Fibroblast of skin of left biceps (primary cell): ENCODE results near the gene NEDD1.
A peak's percentile ranks its signal among the peaks of the same experiment; 100 is the strongest.

Experiments used
- DNase-seq, 2 experiments: peaks; one replicate each; pipeline ENCODE4 v3.0.0-alpha.2; 2013; ENCODE audit warnings: low read depth in 2 of 2

NEDD1 gene

GRCh38 chr12:96902076-96902475, 5.0 kb upstream of the NEDD1 start:
- DNase-seq: no peak

DNA sequence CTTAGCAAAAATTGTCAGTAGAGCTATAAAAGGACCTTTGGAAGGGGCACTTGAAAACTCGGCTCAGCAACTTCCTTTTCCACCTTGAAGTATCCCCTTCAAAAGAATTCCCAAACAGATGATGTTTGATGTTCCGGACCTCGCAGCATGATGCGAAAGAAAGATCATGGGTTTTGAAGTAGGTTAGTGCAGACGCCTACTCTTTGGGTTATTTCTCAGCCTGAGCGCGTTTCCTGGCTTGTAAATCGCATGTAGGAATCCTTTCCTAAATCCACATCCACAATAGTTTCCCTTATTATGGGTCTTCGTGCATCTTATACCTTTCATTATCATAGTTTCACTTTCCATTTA, 584 bp upstream of the NEDD1 start:
- DNase-seq: no peak

DNA sequence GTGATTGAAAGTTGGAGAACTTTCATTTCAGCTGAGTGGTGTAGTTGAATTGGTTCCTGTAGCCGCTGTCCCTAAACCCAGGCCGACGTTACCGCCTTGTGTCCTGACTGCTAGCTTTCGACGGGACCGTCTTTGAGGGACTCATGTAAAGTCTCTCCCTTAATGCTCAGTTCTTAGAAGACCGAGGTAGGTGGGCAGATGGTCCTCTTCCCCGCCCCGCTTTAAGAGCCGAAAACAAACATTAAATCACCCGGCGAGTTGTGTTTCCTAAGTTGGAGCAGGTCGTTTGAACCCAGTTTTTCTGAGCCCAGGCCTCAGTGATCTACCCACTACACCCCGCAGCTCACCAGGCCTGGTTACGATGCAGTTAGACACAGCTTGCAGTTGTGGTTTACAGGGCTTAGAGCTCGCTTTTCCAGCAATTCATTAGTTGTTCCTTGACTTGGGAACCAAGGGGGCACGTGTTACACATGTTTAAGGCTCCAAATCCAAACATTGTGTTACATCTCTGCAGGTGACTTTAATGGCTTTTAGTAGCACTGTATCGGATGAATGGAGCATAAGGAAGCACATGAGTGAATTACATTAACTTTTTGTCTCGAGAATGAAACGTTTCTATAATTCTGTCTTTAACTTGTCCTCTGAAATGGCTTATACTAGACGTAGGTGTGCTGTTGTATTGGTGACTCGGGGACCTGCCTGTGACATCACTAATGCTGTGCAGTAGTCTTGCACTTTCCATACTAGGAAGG, 790 bp downstream of the NEDD1 start:
- DNase-seq: no peak

DNA sequence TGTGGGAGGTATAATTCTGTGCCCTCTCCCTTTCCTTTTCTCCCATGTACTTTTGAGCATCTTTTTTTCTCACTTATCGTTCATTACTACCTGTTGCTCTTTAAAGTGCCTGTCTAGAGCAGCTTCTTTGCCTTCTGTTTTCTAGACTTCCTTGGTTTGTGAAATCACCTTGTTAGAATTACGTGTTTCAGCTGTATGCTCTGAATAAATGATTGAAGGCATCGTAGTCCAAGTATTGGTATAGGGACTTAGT, 1.3 kb downstream of the NEDD1 start:
- DNase-seq: no peak

- no peak for DNase-seq
Measured at GRCh38 chr12:96912261-96912660, 5.2 kb downstream of the NEDD1 start.

- DNase-seq: no peak
Measured at GRCh38 chr12:96912943-96913342, 5.9 kb downstream of the NEDD1 start.

DNA sequence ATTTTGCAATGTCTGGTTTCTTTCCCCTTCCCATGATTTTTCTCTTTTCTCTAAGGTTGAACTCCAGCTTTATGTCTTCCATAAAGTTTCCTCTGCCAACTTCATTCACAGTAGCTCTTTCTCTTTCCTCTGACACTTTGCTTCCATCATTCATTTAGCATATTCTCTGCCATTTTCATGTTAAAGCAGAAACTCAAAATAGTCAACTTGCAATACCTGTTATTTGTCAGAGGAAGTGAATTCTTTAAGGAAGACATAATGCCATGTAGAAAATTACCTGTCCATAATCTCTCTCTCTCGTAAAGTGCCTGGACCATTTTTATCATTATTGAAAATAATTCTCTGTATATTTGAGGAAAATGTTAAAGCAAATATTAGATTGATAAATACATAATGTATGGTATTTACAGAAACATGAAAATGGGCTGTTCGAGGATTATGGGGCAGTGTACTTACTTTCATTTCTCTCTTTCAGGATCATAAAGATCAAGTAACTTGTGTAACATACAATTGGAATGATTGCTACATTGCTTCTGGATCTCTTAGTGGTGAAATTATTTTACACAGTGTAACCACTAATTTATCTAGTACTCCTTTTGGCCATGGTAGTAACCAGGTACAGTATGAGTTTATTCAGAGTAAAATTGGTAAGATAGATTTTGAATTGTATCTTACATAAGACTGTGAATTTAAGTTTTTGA, 12.6 kb downstream of the NEDD1 start:
- DNase-seq: no peak

- DNase-seq: no peak
Measured at GRCh38 chr12:96948782-96949181, 41.7 kb downstream of the NEDD1 start.

DNA sequence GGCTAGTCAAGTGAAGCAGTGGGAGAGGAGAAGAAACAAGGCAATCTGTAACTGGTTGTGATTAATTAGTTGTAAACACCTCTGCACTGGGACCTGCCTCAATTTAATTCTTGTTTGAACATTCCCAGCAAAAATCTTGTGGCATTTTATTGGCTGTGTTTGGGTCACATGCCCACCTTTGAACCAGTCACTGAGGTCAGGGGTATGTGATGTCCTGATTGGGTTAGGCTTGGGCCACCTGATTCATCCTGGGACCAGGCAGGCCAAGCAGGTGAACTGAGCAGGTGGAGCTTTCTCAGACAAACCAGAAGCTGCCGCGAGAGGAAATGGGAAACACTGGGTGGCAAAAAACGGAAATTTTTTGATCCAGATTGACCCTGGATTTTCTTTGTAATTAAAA, 72.5 kb downstream of the NEDD1 start:
- DNase-seq: no peak

DNA sequence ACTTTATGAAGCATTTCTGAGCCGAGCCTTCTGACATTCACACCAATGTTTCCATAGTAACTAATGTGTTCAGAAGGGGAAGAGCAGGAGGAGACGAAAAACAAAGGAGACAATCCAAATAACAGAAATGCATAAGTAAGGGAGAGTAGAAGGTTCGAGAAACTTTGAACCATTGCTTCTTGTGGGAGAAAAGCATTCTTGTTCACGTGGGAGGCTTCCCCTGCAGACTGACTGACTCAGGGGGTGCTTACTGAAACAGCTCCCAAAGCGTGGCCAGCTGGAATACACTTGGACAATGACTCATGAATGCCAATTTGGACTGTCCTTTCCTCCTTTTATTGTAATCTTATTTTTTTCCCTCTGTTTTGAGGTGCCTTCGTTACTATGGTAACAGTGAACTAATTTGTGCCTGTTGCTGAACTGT, 73.9 kb downstream of the NEDD1 start:
- peak; percentile 35 to 44 for DNase-seq

DNA sequence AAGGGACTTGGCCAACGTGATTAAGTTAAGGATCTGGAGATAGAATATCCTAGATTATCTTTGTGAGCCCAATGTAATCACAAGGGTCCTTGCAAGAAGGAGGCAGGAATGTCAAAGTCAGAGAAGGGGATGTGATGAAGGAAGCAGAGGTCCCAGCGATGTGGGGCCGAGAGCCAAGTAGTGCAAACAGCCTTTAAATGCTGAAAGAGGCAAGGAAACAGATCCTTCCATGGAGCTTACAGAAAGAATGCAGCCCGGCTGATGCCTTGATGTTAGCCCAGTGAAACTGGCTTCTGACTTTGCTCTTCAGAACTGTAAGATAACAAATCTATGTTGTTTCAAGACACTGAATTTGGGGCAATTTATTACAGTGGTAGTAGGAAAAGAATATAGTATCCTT, 74.9 kb downstream of the NEDD1 start:
- no peak for DNase-seq

GRCh38 chr12:96982671-96983070, 75.6 kb downstream of the NEDD1 start:
- DNase-seq: no peak

DNA sequence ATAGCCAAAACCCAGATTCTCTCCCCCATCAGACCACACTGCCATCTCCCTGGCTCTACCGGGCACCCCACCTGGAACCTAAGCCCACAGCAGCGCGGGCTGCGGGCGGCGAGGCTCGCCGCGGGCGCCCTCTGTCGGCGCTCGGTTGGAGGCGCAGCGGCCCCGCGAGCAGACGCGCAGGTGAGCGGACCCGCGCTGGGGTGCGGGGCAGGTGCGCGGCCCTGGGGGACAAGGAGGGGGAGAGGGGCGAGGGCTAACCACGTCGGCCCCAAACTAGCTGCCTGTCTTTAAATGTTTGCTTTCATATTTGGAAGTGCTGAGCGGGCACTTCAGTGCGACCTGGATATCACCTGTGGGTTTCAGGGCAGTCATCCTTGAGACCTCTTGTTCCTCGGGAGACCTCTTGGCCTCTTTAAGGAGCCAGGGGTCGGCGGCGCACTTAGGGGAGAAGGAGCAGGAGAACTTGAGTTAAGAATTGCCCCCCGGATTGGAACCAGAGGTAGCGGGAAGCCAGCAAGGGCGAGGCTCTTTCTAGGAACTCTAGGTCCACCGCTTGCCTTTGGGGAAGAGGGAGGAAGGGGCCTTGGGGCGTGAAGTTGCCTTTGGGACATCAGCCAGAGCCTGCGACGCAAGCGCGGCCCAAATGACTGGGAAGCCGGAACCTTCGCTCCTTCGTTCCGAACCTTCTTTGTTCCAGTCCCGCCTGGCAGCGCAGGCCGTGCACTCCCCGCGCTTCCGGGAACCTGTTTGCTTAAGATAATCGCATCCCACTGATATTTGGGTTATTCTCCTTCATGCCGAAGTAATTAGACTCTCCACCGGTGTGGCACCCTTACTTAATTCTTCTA, 78.7 kb downstream of the NEDD1 start:
- DNase-seq: no peak

GRCh38 chr12:96986883-96987523, 79.9 kb downstream of the NEDD1 start:
- no peak for DNase-seq

DNA sequence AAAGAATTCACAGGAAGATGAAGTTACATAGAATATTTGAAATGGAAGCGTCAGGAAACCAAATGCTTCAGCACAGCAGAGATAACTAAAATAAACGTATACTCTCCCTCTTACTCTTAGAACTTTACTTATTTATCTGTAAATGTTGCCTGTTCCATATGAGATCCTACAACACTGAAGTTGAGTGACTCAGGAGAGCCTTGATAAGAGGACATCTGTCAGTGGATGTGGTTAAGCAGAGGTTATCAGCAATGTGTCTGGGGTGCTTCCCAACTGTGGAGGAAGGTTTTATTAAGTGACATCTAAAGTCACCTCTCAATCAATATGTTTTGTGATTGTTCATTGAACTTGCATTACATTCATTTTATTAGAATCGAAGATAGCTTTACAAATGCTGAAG, 81.9 kb downstream of the NEDD1 start:
- no peak for DNase-seq

DNA sequence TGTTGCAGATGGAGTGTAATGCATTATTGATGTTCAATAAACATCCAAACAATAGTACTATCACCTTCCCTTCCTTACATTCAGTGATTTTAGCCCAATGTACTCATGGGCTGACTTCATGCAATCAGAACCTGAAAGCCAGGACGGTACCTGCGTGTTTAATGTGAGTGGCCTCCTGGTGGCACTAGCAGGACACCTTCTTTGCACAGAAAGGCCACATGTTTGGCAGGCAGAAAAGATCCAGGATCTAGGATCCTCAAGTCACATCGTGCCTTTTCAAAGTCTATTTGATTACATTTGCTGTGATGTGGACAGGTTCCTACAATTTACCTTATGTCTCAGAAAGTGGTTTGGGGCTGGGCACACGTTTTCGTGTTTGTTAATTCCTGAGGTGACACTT, 82.9 kb downstream of the NEDD1 start:
- no peak for DNase-seq

GRCh38 chr12:96994900-96995299, 87.8 kb downstream of the NEDD1 start:
- DNase-seq: no peak

DNA sequence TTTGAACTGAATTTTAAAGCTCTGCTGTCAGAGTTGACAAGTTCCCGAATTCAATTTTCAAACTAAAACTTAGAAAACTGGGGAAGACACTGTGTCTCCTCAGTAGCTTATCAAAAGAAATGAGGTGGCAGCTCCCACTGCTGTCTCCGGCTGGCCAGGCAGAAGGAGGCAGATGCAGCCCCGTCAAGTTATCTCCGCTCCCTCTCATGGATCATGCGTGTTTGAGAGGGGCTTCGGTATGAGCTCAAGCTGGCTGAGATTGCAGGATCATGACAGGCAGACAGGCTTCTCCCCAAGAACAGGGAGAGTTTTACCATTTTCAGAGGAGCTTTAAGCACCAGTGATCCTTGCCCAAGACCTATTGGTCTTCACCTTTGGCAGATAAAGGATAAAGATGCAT, 88.8 kb downstream of the NEDD1 start:
- DNase-seq: no peak

DNA sequence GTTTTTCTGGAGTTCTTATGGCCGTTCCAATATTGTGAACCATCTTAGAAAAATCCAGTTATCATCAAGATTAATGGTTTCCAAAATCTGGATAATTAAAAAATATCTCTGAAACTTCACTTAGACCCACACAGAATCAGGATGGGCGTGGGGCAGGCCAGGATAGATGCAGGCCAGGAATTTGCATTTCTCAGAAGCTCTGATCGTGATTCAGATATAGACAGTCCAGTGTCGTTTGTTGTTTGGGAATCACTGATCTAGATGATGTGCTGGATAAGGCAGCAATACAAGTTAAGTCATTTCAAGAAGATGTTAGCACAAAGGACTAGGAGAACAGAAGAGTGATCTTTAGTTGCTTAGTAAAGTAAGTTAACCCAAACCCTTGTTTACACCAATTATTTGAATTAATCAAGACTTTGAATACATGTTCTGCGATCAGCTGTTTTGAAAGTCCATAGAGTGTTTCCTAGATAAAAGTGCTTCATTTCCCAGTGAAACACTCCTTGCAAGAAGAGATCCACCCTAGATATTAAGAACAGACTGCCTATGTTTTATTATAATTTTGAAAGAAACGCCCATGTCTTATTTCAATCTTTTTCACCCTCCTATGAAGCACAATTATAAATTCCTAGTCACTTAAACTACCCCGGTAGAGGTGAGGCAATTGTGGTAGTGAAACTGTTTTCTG, 90.9 kb downstream of the NEDD1 start:
- no peak for DNase-seq

DNA sequence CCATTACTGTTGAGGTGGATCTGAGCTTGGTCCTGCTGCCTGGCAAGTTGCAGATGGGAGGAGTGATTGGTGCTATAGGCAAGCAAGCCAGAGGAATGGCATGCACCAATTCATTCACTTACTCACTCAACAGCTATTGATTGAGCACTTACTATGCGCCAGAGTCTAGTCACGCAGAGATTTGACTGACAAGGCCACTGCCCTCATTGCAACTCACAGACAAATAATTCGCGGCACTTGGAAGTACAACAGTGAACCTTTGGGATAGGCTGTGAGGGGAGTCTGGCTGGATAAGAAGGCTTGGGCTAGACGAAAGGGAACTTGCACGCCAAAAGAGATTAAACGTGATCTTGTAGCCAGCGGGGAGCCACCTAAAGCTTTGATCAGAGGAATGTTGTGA, 96.2 kb downstream of the NEDD1 start:
- no peak for DNase-seq
